Body of pancreas (tissue), 4 donors: ENCODE measurements around the gene SERF2. TPM values are rescaled to one million over a fixed set of nuclear protein-coding genes. Genes with fewer than 3 reads are reported as not detected.
A peak's percentile ranks its signal among the peaks of the same experiment; 100 is the strongest.

Experiments
- ATAC-seq: fragments of 150-250 bp; one replicate; pipeline ENCODE4 v1.9.1; 2016
- DNase-seq, 4 donors: peaks; one replicate each; pipeline ENCODE4 v3.0.0-alpha.2; 2019
- H3K27ac ChIP-seq, 4 donors: fragments of 200-600 bp; sonication (generic); 1 replicate in 3 of 4; 2 replicates in 1 of 4; pipeline versions ENCODE4 v1.5.1 to v1.6.1; 2016 to 2019; ENCODE audit warnings: mild to moderate bottlenecking in 1 of 4, mixed read lengths in 1 of 4, moderate library complexity in 1 of 4
- H3K27me3 ChIP-seq, 2 donors: fragments of 200-600 bp; sonication (generic); one replicate each; pipeline ENCODE4 v1.6.0; 2016; ENCODE audit warnings: mild to moderate bottlenecking in 1 of 2
- H3K36me3 ChIP-seq, 2 donors: fragments of 200-600 bp; sonication (generic); replicated peaks in 1 of 2; 2 replicates each; pipeline ENCODE4 v1.5.1; 2016; ENCODE audit warnings: low read depth in 2 of 2; ENCODE audit not compliant: insufficient read depth in 1 of 2
- H3K4me1 ChIP-seq: fragments of 200-600 bp; sonication (generic); one replicate; pipeline ENCODE4 v1.6.0; 2016
- H3K4me3 ChIP-seq, 2 donors: fragments of 200-600 bp; sonication (generic); 1 replicate in 1 of 2; 2 replicates in 1 of 2; pipeline ENCODE4 v1.5.1; 2016 to 2019
- H3K9me3 ChIP-seq, 3 donors: fragments of 200-600 bp; sonication (generic); 1 replicate in 2 of 3; 2 replicates in 1 of 3; pipeline ENCODE4 v1.5.1; 2016
- POLR2A ChIP-seq, 3 donors: fragments of 450-650 bp; IDR thresholded peaks; one replicate each; pipeline ENCODE4 v1.6.1; 2016; ENCODE audit warnings: antibody characterized with exemption in 3 of 3, mild to moderate bottlenecking in 2 of 3
- WGBS, 2 donors: methylation state at CpG; one replicate each; pipeline ENCODE4 v1.1.5; 2017; 5-methylcytosine and 5-hydroxymethylcytosine counted together
- intact Hi-C: fragments of 100-400 bp; cut with DNase I; formaldehyde crosslinking; loops from one replicate; pipeline ENCODE4 v1.15.1; 2023
- total RNA-seq, 2 donors: library from RNA; depleted of rRNA; stranded (reverse); fragments of >200 nt; gene quantifications; one replicate each; pipeline ENCODE4 v1.1.0, GENCODE V29; 2016
- TF ChIP-seq, protein P1 (sequence below), 7 experiments: fragments of 450-650 bp in 4 of 7; fragments of 200-600 bp in 3 of 7; sonication (generic) in 3 of 7; IDR thresholded peaks; one replicate each; pipeline ENCODE4 v1.5.1; 2016 to 2019; ENCODE audit warnings: antibody characterized with exemption in 7 of 7

The SERF2 gene
- total RNA-seq, 2 donors from 2014 or later: 190 to 818 TPM

DNA sequence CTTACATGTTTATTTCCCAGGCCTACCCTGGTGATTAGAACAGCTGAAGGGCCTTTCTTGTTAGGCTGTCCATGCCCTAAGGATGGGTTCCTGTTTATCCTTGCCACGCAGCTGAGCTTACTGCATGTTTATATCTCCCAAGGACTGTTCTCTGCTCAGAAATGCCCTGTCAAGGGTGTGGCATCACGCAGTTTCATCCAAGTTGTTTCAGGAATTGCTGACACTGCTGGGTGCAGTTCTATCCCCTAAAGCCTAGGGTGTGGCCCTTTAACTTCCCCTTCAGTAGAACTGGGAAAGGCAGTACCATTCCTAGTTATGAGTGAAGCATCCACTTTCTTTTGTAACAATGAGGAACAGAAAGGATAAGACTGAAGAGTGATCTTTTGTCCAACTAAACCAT, 20.3 kb upstream of the SERF2 start:
- H3K27ac ChIP-seq: no peak overlapping the region
- WGBS, 2 donors: 75 to 92% methylated on average over 2 of the region's 2 CpGs
- no peak for DNase-seq
- H3K4me3 ChIP-seq: no peak overlapping the region
- peaks cover 16% of the 10 kb centered on the region for H3K4me1 ChIP-seq
- H3K27me3 ChIP-seq: no peaks in the 10 kb centered on the region
- intact Hi-C loops: no loop called here
- peaks cover 8 to 35% of the 10 kb centered on the region in 2 donors for H3K36me3 ChIP-seq
- H3K9me3 ChIP-seq: no peaks in the 10 kb centered on the region
- no peak for TF ChIP-seq POLR2A (IDR thresholded peaks at IDR 0.05)
- TF ChIP-seq, protein P1, sequence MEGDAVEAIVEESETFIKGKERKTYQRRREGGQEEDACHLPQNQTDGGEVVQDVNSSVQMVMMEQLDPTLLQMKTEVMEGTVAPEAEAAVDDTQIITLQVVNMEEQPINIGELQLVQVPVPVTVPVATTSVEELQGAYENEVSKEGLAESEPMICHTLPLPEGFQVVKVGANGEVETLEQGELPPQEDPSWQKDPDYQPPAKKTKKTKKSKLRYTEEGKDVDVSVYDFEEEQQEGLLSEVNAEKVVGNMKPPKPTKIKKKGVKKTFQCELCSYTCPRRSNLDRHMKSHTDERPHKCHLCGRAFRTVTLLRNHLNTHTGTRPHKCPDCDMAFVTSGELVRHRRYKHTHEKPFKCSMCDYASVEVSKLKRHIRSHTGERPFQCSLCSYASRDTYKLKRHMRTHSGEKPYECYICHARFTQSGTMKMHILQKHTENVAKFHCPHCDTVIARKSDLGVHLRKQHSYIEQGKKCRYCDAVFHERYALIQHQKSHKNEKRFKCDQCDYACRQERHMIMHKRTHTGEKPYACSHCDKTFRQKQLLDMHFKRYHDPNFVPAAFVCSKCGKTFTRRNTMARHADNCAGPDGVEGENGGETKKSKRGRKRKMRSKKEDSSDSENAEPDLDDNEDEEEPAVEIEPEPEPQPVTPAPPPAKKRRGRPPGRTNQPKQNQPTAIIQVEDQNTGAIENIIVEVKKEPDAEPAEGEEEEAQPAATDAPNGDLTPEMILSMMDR (IDR thresholded peaks at IDR 0.05): no peak
- no peak for ATAC-seq

DNA sequence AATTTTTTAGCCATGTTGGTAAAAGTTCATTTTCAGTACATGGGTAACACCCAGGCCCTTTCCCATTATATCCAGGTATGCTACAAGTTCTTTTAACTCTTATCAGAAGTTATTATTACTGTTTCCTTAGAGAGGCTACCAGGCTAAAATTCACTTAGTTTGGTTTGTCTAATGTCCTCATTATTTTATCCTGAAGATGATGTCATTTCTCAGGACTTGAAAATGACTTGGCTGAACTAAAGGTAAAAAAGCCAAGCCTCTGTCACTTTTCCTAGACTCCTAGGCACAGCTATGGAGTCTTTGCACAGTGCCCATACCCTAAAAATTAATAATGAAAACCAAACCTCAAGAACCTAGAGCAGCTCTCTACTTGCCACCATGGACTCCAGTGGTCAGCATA, 19.5 kb upstream of the SERF2 start:
- intact Hi-C loops: no loop called here
- peaks cover 5 to 28% of the 10 kb centered on the region in 2 donors for H3K36me3 ChIP-seq
- H3K27me3 ChIP-seq: no peaks in the 10 kb centered on the region
- no peak overlapping the region for H3K27ac ChIP-seq
- no peak for TF ChIP-seq POLR2A (IDR thresholded peaks at IDR 0.05)
- TF ChIP-seq, protein P1 (IDR thresholded peaks at IDR 0.05): no peak
- peaks cover 19% of the 10 kb centered on the region for H3K4me1 ChIP-seq
- no peaks in the 10 kb centered on the region for H3K9me3 ChIP-seq
- ATAC-seq: no peak
- H3K4me3 ChIP-seq: no peak overlapping the region
- no peak for DNase-seq

DNA sequence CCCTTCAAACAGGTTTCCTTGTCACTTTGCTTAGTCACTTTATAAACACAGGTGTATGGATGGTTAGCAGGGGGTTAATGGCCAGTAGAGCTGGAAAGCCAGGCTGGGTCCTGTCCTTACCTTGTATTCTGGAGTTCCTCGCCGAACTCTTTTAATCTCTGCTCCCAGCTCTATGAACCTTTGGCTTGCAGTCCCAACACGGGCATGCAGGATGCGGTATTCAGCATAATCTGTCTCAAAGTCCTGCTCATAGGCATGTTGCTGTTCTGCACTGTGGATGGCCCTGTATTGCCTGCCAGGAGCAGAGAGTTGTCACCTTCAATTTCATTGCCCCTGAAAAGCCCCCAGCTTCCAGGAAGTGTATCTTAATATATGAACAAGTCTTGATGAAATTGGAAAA, 18.1 kb upstream of the SERF2 start:
- WGBS, 2 donors: 50 to 52% methylated on average over 4 of the region's 4 CpGs
- Histone ChIP-seq H3K27me3 (no peaks in the 10 kb centered on the region), H3K4me1 (peaks cover 25% of the 10 kb centered on the region), H3K9me3 (no peaks in the 10 kb centered on the region), H3K4me3 (no peak overlapping the region), H3K27ac (peak overlapping the region in 1 of 4 donors; percentile 15), H3K36me3 (peaks cover 5 to 23% of the 10 kb centered on the region in 2 donors)
- DNase-seq (no peak), ATAC-seq (no peak)
- TF ChIP-seq, protein P1 (IDR thresholded peaks at IDR 0.05): no peak
- TF ChIP-seq POLR2A (IDR thresholded peaks at IDR 0.05): no peak
- intact Hi-C loops: no loop called here

DNA sequence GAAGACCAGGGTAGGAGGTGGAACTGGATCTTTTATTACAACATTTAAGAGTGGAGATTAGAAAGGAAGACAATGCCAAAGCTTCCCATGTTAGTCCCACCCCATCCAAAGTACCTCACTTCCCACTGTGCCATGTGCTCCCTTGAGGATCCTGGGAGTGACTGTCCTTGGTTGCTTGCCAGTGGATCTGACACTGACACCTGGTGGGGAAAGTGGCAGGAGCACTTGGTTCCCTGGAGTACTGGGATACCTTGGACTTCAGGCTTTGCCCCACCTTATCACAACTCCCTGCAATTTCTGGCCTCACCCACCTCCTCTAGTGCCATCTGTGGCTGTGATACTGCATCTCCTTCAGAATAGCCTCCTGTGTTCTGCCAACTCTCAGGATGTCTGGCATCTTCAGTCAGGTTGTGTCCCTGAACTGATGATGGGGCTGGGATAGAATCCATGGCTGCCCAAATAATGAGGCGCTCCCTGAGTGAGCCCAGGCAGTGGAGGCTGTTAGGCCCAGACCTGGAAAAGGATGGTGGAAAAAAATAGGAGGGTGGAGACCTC, 16.6 kb upstream of the SERF2 start:
- H3K27me3 ChIP-seq: no peaks in the 10 kb centered on the region
- 73 to 100% methylated on average over 1 of the region's 1 CpG for WGBS, 2 donors
- peaks cover 25% of the 10 kb centered on the region for H3K4me1 ChIP-seq
- no peak for TF ChIP-seq POLR2A (IDR thresholded peaks at IDR 0.05)
- TF ChIP-seq, protein P1 (IDR thresholded peaks at IDR 0.05): peak; percentile 23 to 57 (median 50)
- H3K27ac ChIP-seq: peak overlapping the region; percentile 92 to 96 (median 94)
- no peaks in the 10 kb centered on the region for H3K9me3 ChIP-seq
- peak; percentile 71 to 81 (median 80) for DNase-seq
- H3K4me3 ChIP-seq: no peak overlapping the region
- intact Hi-C loops: no loop called here
- peak; percentile 28 for ATAC-seq
- peaks cover 5 to 15% of the 10 kb centered on the region in 2 donors for H3K36me3 ChIP-seq

DNA sequence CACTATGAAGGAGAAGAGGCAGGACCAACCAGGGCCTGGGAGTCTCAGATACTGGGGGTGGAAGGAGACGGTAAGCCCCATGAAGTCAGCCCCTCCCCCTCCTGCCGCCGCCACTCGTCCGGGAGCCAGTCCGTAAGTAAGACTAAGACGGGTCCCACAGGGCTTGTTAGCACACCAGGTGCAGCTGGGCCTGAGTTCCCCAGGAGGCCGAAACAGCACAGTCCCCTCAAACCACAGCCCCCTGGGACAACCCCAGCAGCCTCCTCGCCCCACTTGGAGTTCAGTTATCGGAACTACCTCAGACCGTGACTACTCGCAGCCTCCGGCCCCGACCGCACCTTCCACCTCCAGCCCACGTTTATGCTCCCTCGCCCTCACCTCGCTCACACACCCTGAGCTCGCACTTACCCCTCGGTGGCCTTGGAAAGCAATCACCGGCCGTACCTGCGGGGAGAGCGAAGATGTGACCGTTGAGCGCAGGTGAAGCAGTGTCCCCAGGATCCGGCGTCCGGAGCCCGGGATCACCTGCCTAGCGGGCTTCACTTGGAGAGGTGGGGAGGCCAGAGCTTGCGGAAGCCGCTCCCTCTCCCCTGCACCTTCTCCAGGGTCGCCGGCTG, 15.9 kb upstream of the SERF2 start:
- Histone ChIP-seq H3K27me3 (no peaks in the 10 kb centered on the region), H3K36me3 (peaks cover 0 to 8% of the 10 kb centered on the region in 2 donors), H3K27ac (peak overlapping the region; percentile 92 to 96 (median 94)), H3K9me3 (no peaks in the 10 kb centered on the region), H3K4me3 (peak overlapping the region; percentile 47 to 67), H3K4me1 (peaks cover 25% of the 10 kb centered on the region)
- TF ChIP-seq, protein P1 (IDR thresholded peaks at IDR 0.05): peak in 1 of 7 experiments; percentile 2
- no peak for TF ChIP-seq POLR2A (IDR thresholded peaks at IDR 0.05)
- ATAC-seq: peak; percentile 7
- intact Hi-C loops: no loop called here
- peak; percentile 40 to 56 (median 51) for DNase-seq
- WGBS, 2 donors: 15 to 23% methylated on average over 11 to 35 of the region's 35 CpGs
